ENCODE measurements around the gene HAGH. TPM values are rescaled to one million over a fixed set of nuclear protein-coding genes. Genes with fewer than 3 reads are reported as not detected.
"Not testable (repeated sequence)": the region's sequence is repeated elsewhere in the genome, so short reads cannot be mapped to it uniquely, and the experiment has no call there.

HAGH gene
- total RNA-seq, 1 experiment from 2014 or later: 48.2 TPM

DNA sequence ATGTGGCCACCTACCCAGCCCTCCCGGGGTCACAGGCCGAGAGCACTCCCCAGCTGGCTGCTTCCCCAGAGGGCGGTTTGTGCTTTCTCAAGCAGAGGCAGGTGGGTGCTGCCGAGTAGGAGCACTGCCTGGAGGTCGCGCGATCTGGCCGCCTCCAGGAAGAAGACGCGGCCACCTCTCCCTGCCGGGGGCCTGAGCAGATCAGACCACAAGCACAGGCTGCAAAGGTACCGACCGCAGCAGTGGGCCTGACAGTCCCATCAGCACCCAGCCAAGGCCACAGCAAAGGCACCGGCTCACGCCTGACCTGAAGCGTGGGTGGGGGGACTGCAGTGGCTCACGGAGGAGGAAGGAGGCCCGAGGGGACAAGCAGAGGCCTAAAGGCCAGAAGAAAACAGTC lies 17.9 kb downstream of the HAGH start:
- CTCF ChIA-PET: no interaction called here
- H3K36me3 Mint-ChIP-seq (ENCODE audit: insufficient read depth, unreplicated experiment): peaks cover 32% of the 10 kb centered on the region
- intact Hi-C loops (cut with micrococcal nuclease; ENCODE audit: unreplicated experiment): no loop called here

DNA sequence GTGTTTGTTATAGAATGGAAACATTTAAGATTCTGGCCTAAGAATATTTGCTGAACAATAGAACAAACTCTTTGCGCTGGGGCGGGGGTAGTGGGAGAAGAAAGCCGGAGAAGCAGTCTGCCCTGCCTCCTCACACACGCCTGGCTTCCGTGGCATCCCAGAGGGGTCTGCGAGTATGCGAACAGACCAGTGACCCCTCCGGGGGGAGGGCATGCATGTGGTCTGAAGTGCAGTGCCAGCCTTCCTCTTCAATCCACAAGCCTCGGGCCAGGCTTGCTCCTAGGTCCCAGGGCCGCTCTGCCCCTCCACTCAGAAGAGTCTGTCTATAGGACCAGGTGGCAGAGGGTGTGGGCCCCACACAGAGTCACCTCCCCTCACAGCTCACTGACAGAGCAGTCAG lies 19.0 kb downstream of the HAGH start:
- Mint-ChIP-seq H3K27ac (ENCODE audit: unreplicated experiment) (no peak overlapping the region), H3K36me3 (ENCODE audit: insufficient read depth, unreplicated experiment) (peaks cover 25% of the 10 kb centered on the region), H3K9me3 (ENCODE audit: low read depth, unreplicated experiment) (no peaks in the 10 kb centered on the region), H3K4me3 (ENCODE audit: low read depth, unreplicated experiment) (no peak overlapping the region), H3K27me3 (ENCODE audit: unreplicated experiment) (no peaks in the 10 kb centered on the region), H3K4me1 (ENCODE audit: low read depth, unreplicated experiment) (no peaks in the 10 kb centered on the region)
- CTCF ChIA-PET: no interaction called here
- no peak for DNase-seq
- intact Hi-C loops (cut with micrococcal nuclease; ENCODE audit: unreplicated experiment): no loop called here
- no TSS peak for BruUV-seq (replicated peaks)
- TF ChIP-seq, protein P1, sequence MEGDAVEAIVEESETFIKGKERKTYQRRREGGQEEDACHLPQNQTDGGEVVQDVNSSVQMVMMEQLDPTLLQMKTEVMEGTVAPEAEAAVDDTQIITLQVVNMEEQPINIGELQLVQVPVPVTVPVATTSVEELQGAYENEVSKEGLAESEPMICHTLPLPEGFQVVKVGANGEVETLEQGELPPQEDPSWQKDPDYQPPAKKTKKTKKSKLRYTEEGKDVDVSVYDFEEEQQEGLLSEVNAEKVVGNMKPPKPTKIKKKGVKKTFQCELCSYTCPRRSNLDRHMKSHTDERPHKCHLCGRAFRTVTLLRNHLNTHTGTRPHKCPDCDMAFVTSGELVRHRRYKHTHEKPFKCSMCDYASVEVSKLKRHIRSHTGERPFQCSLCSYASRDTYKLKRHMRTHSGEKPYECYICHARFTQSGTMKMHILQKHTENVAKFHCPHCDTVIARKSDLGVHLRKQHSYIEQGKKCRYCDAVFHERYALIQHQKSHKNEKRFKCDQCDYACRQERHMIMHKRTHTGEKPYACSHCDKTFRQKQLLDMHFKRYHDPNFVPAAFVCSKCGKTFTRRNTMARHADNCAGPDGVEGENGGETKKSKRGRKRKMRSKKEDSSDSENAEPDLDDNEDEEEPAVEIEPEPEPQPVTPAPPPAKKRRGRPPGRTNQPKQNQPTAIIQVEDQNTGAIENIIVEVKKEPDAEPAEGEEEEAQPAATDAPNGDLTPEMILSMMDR (IDR thresholded peaks at IDR 0.05; ENCODE audit: unreplicated experiment): no peak

More for the DNA sequence above, 17.9 kb downstream of the HAGH start:
- no peaks in the 10 kb centered on the region for H3K4me1 Mint-ChIP-seq (ENCODE audit: low read depth, unreplicated experiment)
- no peak for DNase-seq
- no TSS peak for BruUV-seq (replicated peaks)
- H3K27ac Mint-ChIP-seq (ENCODE audit: unreplicated experiment): no peak overlapping the region
- no peaks in the 10 kb centered on the region for H3K9me3 Mint-ChIP-seq (ENCODE audit: low read depth, unreplicated experiment)
- TF ChIP-seq, protein P1 (IDR thresholded peaks at IDR 0.05; ENCODE audit: unreplicated experiment): no peak
- H3K4me3 Mint-ChIP-seq (ENCODE audit: low read depth, unreplicated experiment): no peak overlapping the region
- no peaks in the 10 kb centered on the region for H3K27me3 Mint-ChIP-seq (ENCODE audit: unreplicated experiment)

DNA sequence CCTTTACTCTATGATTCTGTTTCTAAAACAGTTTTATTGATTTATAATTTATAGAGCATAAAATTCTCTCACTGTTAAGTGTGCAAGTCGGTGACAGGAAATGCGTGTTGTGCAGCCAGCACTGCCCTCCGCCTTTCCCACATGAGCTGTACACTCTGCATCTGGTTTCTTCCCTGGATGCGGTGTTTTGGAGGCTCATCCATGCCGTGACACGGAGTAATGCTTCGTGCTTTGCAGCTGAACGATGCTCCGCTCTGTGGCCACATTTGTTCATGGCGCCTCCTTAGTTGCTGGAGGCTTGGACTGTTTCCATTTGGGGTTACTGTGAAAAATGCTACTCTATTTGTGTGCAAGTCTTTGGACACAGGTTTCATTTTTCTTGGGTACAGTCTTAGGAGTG lies 25.9 kb downstream of the HAGH start:
- TF ChIP-seq, protein P1 (IDR thresholded peaks at IDR 0.05; ENCODE audit: unreplicated experiment): no peak
- Mint-ChIP-seq H3K9me3 (ENCODE audit: low read depth, unreplicated experiment) (peaks cover 7% of the 10 kb centered on the region), H3K27me3 (ENCODE audit: unreplicated experiment) (no peaks in the 10 kb centered on the region), H3K27ac (ENCODE audit: unreplicated experiment) (no peak overlapping the region), H3K4me1 (ENCODE audit: low read depth, unreplicated experiment) (no peaks in the 10 kb centered on the region), H3K36me3 (ENCODE audit: insufficient read depth, unreplicated experiment) (peaks cover 11% of the 10 kb centered on the region), H3K4me3 (ENCODE audit: low read depth, unreplicated experiment) (no peak overlapping the region)
- DNase-seq: no peak
- CTCF ChIA-PET: no interaction called here
- no TSS peak for BruUV-seq (replicated peaks)
- intact Hi-C loops (cut with micrococcal nuclease; ENCODE audit: unreplicated experiment): no loop called here

DNA sequence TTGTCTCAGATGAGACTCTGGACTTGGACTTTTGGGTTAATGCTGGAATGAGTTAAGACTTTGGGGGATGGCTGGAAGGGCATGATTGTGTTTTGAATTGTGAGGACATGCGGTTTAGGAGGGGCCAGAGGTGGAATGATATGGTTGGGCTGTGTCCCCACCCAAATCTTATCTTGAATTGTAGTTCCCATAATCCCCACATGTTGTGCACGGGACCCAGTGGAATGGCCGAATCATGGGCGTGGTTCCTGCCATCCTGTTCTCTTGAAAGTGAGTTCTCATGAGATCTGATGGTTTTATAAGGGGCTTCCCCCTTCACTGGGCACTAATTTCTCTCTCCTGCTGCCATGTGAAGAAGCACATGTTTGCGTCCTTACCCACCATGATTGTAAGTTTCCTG lies 27.4 kb downstream of the HAGH start:
- H3K4me1 Mint-ChIP-seq (ENCODE audit: low read depth, unreplicated experiment); H3K9me3 Mint-ChIP-seq (ENCODE audit: low read depth, unreplicated experiment); H3K27me3 Mint-ChIP-seq (ENCODE audit: unreplicated experiment); intact Hi-C loops (cut with micrococcal nuclease; ENCODE audit: unreplicated experiment); H3K27ac Mint-ChIP-seq (ENCODE audit: unreplicated experiment); CTCF ChIA-PET; DNase-seq; H3K4me3 Mint-ChIP-seq (ENCODE audit: low read depth, unreplicated experiment); BruUV-seq (replicated peaks): not testable (repeated sequence)
- peaks cover 10% of the 10 kb centered on the region for H3K36me3 Mint-ChIP-seq (ENCODE audit: insufficient read depth, unreplicated experiment)

DNA sequence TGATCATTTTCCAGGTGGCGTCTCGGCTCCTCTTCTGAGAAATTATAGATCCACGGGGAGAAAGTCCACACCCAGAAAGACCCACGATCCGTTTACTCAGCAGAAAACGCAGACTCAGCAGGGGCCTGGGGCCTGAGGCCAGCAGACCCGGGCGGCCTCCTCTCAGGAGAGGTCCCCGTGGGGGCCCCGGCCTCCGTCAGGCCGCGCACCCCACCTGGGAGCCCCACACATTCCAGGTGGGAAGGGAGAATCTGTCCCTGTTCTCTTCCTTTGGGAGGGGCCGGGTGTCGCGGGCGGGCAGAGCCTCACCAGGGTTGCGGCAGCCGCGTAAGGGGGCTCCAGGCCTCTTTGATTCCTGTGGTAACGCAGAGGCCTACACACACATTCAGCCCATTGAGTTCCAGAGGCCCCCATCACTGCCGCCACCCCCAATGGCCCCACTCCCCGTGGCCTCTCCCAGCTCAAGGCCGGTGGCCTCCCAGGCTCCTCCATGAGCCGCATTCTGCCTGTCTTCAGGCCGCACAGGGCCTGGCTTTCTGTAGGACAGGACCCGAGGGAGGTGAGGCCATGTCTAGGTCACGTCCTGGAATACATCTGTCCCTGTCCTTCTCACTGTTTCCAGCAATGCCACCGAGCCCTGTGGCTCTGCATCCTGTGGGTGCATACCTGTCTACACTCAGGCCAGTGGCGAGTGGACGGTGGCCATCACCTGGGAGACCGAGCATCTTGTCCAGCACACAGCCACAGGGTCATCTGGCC lies 31.5 kb downstream of the HAGH start:
- Mint-ChIP-seq H3K27me3 (ENCODE audit: unreplicated experiment) (no peaks in the 10 kb centered on the region), H3K27ac (ENCODE audit: unreplicated experiment) (no peak overlapping the region), H3K9me3 (ENCODE audit: low read depth, unreplicated experiment) (peaks cover 3% of the 10 kb centered on the region), H3K36me3 (ENCODE audit: insufficient read depth, unreplicated experiment) (peaks cover 21% of the 10 kb centered on the region), H3K4me3 (ENCODE audit: low read depth, unreplicated experiment) (no peak overlapping the region), H3K4me1 (ENCODE audit: low read depth, unreplicated experiment) (no peaks in the 10 kb centered on the region)
- CTCF ChIA-PET: interaction anchor here (0.6 kb wide), 1 partner anchor 10 kb away, joined by 3 read pairs; no protein-coding TSS in a partner anchor
- TF ChIP-seq, protein P1 (IDR thresholded peaks at IDR 0.05; ENCODE audit: unreplicated experiment): no peak
- intact Hi-C loops (cut with micrococcal nuclease; ENCODE audit: unreplicated experiment): no loop called here
- DNase-seq: no peak
- no TSS peak for BruUV-seq (replicated peaks)
